K562 (cell line): ENCODE data around the gene ACE. TPM values are rescaled to one million over a fixed set of nuclear protein-coding genes. Genes with fewer than 3 reads are reported as not detected.

Experiments used
- CHCHD3 ChIP-seq: fragments of 250-450 bp; sonication (Bioruptor Pico); IDR thresholded peaks from 2 replicates; pipeline ENCODE4 v2.1.2; 2022; ENCODE audit warnings: mild to moderate bottlenecking
- CREB1 ChIP-seq, 2 experiments: sonication (generic) in 1 of 2; formaldehyde crosslinking in 1 of 2; IDR thresholded peaks; 2 replicates each; pipeline versions ENCODE4 v1.6.1 to v1.8.0; 2012 to 2022; ENCODE audit warnings: inconsistent platforms in 1 of 2, mild to moderate bottlenecking in 1 of 2, missing genetic modification reagents in 1 of 2, moderate library complexity in 1 of 2
- ELF1 ChIP-seq: fragments of 200-800 bp; sonication (Bioruptor generic); IDR thresholded peaks from 2 replicates; pipeline ENCODE4 v1.6.1; 2016; ENCODE audit warnings: missing genetic modification characterization, missing compliant biosample characterization
- IRF2 ChIP-seq: sonication (generic); formaldehyde crosslinking; IDR thresholded peaks from 2 replicates; pipeline ENCODE4 v1.8.1; 2022; ENCODE audit warnings: mild to moderate bottlenecking, missing genetic modification reagents
- KLF13 ChIP-seq: fragments of 450-650 bp; IDR thresholded peaks from 2 replicates; pipeline ENCODE4 v1.6.1; 2016; ENCODE audit warnings: missing genetic modification characterization, low read depth, mild to moderate bottlenecking, missing compliant biosample characterization, moderate library complexity, borderline replicate concordance
- NCOA1 ChIP-seq: fragments of 450-650 bp; IDR thresholded peaks from 2 replicates; pipeline ENCODE4 v1.6.1; 2016; ENCODE audit warnings: low read depth
- PCBP1 ChIP-seq: fragments of 200-400 bp; formaldehyde crosslinking; IDR thresholded peaks from 2 replicates; pipeline ENCODE4 v1.6.1; 2018; ENCODE audit warnings: mild to moderate bottlenecking, low read depth, low read length; ENCODE audit not compliant: poor library complexity, severe bottlenecking
- PRPF4 ChIP-seq: fragments of 200-400 bp; formaldehyde crosslinking; IDR thresholded peaks from one replicate; pipeline ENCODE4 v1.6.1; 2017; ENCODE audit warnings: low read length, low read depth, mild to moderate bottlenecking; ENCODE audit not compliant: insufficient read depth, poor library complexity, severe bottlenecking
- PTRF ChIP-seq: fragments of 450-650 bp; IDR thresholded peaks from 2 replicates; pipeline ENCODE4 v1.6.1; 2016; ENCODE audit warnings: mild to moderate bottlenecking, missing genetic modification characterization, missing compliant biosample characterization
- RBM25 ChIP-seq: fragments of 200-400 bp; formaldehyde crosslinking; IDR thresholded peaks from 2 replicates; pipeline ENCODE4 v1.6.1; 2018; ENCODE audit warnings: low read length, low read depth, moderate library complexity; ENCODE audit not compliant: severe bottlenecking
- SREBF2 ChIP-seq: sonication (generic); formaldehyde crosslinking; IDR thresholded peaks from 2 replicates; pipeline ENCODE4 v1.4.0; 2020; ENCODE audit warnings: mild to moderate bottlenecking, missing genetic modification reagents
- TRIM28 ChIP-seq: fragments of 450-650 bp; IDR thresholded peaks from 2 replicates; pipeline ENCODE4 v1.6.1; 2017
- ZEB2 ChIP-seq: fragments of 450-650 bp; IDR thresholded peaks from 2 replicates; pipeline ENCODE4 v1.6.1; 2016
- ZNF124 ChIP-seq: sonication (generic); formaldehyde crosslinking; IDR thresholded peaks from 2 replicates; pipeline ENCODE4 v1.8.1; 2022; ENCODE audit warnings: missing genetic modification reagents
- ZNF212 ChIP-seq: fragments of 450-650 bp; formaldehyde crosslinking; IDR thresholded peaks from 2 replicates; pipeline ENCODE4 v1.4.0; 2020; ENCODE audit warnings: mild to moderate bottlenecking
- ZNF324 ChIP-seq: fragments of 250-450 bp; sonication (Bioruptor Pico); IDR thresholded peaks from 2 replicates; pipeline ENCODE4 v1.4.0; 2020; ENCODE audit warnings: mild to moderate bottlenecking
- ZNF584 ChIP-seq: fragments of 200-800 bp; sonication (Bioruptor generic); IDR thresholded peaks from 2 replicates; pipeline ENCODE4 v1.6.1; 2016; ENCODE audit warnings: low read depth, mild to moderate bottlenecking, missing genetic modification characterization, missing compliant biosample characterization
- ZNF75A ChIP-seq: fragments of 450-650 bp; formaldehyde crosslinking; IDR thresholded peaks from 2 replicates; pipeline ENCODE4 v1.4.0; 2020; ENCODE audit warnings: mild to moderate bottlenecking
- ZNF79 ChIP-seq: fragments of 250-450 bp; sonication (Bioruptor Pico); IDR thresholded peaks from 2 replicates; pipeline ENCODE4 v1.4.0; 2020; ENCODE audit warnings: low read depth, mild to moderate bottlenecking, moderate library complexity
- ZSCAN32 ChIP-seq: fragments of 450-650 bp; formaldehyde crosslinking; IDR thresholded peaks from 2 replicates; pipeline ENCODE4 v1.4.0; 2020; ENCODE audit warnings: mild to moderate bottlenecking, moderate library complexity
- polyA plus RNA-seq, 8 experiments: library from polyadenylated mRNA; depleted of rRNA in 4 of 8; stranded (reverse) in 5 of 8; unstranded in 3 of 8; fragments of >200 nt; fragmentation: Nextera tagmentation in 2 of 8; fragmentation: Illumina TruSeq in 1 of 8; extraction: Ambion mirVana in 2 of 8; extraction: Trizol in 1 of 8; gene quantifications; 2 replicates each; pipeline versions ENCODE4 v1.2.1 to v1.2.3, GENCODE V29; 2011 to 2014; ENCODE audit warnings: inconsistent platforms in 1 of 8, missing spikeins in 1 of 8
- total RNA-seq, 7 experiments: library from RNA; depleted of rRNA in 6 of 7; stranded (reverse); fragments of >200 nt in 6 of 7; fragmentation: Illumina TruSeq in 2 of 7; extraction: Trizol in 2 of 7; gene quantifications; 2 replicates each; pipeline versions ENCODE4 v1.2.1 to v1.2.3, GENCODE V29; 2011 to 2021; ENCODE audit warnings: low replicate concordance in 1 of 7
- TF ChIP-seq, protein P1 (sequence below): fragments of 250-450 bp; sonication (Bioruptor Pico); IDR thresholded peaks from 2 replicates; pipeline ENCODE4 v1.4.0; 2020; ENCODE audit warnings: mild to moderate bottlenecking
- TF ChIP-seq, protein P2 (sequence below): IDR thresholded peaks from 3 replicates; pipeline ENCODE4 v1.6.1; 2011; ENCODE audit warnings: borderline replicate concordance, mild to moderate bottlenecking, moderate library complexity; ENCODE audit not compliant: insufficient read length; ENCODE audit errors: extremely low read depth
- TF ChIP-seq, protein P3 (sequence below): fragments of 250-450 bp; sonication (Bioruptor Pico); IDR thresholded peaks from 2 replicates; pipeline ENCODE4 v1.5.0; 2020; ENCODE audit warnings: mild to moderate bottlenecking
- TF ChIP-seq, protein P4 (sequence below): fragments of 450-650 bp; IDR thresholded peaks from 2 replicates; pipeline ENCODE4 v1.6.1; 2016; ENCODE audit warnings: missing biosample characterization, missing genetic modification characterization

Gene ACE
- total and polyA plus RNA-seq, 9 of the 15 experiments (the other 6 are each of a cell fraction or from before 2014, with no cell fraction given), result 0.07 to 2.5 (median 0.47) TPM; not detected in 1

DNA sequence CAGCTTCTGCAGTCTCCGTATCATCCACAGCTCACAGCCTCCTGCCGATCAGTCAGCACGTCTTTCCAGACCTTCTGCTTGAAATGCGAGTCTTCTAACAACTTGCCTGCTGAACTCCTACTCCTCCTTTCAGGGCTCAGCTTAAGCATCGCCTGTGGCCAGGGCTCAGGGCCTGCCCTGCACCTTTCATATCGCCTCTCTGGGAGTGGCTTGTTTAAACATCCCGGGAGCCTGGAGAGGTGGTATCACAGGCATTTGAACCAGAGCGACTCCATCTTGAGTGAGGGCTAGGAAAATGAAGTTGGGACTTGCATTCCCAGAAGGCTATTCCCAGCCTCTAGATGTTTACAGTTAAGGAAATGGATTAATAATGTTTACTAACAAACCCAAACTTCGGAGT is 16.8 kb upstream of the ACE start (continued):
- TF ChIP-seq NCOA1 (no peak), IRF2 (CRISPR knock-in tag) (no peak), ZNF324 (peak; percentile 52; the same call in 1 of the 2 replicates), SREBF2 (no peak), KLF13 (tag) (peak; percentile 72; the same call in 1 of the 2 replicates), CREB1 (IDR thresholded peaks at IDR 0.05) (no peak), CREB1 (CRISPR knock-in tag; IDR thresholded peaks at IDR 0.05) (no peak), ZNF212 (CRISPR knock-in tag) (peak; percentile 62; the same call in 1 of the 2 replicates), ZNF124 (CRISPR knock-in tag) (no peak), ZNF75A (peak; percentile 71; the same call in 1 of the 2 replicates), ELF1 (tag) (no peak), PCBP1 (no peak), RBM25 (no peak), ZEB2 (no peak), PRPF4 (no peak), TRIM28 (no peak), PTRF (tag) (peak; percentile 86), ZNF79 (peak; percentile 81), ZSCAN32 (CRISPR knock-in tag) (no peak), ZNF584 (peak; percentile 98), CHCHD3 (CRISPR knock-in tag) (no peak)
- TF ChIP-seq, protein P1, sequence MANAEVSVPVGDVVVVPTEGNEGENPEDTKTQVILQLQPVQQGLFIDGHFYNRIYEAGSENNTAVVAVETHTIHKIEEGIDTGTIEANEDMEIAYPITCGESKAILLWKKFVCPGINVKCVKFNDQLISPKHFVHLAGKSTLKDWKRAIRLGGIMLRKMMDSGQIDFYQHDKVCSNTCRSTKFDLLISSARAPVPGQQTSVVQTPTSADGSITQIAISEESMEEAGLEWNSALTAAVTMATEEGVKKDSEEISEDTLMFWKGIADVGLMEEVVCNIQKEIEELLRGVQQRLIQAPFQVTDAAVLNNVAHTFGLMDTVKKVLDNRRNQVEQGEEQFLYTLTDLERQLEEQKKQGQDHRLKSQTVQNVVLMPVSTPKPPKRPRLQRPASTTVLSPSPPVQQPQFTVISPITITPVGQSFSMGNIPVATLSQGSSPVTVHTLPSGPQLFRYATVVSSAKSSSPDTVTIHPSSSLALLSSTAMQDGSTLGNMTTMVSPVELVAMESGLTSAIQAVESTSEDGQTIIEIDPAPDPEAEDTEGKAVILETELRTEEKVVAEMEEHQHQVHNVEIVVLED (CRISPR knock-in tag), result 0 out of 2 replicates have a peak, but pooled peaks have one; percentile 37
- TF ChIP-seq, protein P2, sequence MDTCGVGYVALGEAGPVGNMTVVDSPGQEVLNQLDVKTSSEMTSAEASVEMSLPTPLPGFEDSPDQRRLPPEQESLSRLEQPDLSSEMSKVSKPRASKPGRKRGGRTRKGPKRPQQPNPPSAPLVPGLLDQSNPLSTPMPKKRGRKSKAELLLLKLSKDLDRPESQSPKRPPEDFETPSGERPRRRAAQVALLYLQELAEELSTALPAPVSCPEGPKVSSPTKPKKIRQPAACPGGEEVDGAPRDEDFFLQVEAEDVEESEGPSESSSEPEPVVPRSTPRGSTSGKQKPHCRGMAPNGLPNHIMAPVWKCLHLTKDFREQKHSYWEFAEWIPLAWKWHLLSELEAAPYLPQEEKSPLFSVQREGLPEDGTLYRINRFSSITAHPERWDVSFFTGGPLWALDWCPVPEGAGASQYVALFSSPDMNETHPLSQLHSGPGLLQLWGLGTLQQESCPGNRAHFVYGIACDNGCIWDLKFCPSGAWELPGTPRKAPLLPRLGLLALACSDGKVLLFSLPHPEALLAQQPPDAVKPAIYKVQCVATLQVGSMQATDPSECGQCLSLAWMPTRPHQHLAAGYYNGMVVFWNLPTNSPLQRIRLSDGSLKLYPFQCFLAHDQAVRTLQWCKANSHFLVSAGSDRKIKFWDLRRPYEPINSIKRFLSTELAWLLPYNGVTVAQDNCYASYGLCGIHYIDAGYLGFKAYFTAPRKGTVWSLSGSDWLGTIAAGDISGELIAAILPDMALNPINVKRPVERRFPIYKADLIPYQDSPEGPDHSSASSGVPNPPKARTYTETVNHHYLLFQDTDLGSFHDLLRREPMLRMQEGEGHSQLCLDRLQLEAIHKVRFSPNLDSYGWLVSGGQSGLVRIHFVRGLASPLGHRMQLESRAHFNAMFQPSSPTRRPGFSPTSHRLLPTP, result no peak
- TF ChIP-seq, protein P3, sequence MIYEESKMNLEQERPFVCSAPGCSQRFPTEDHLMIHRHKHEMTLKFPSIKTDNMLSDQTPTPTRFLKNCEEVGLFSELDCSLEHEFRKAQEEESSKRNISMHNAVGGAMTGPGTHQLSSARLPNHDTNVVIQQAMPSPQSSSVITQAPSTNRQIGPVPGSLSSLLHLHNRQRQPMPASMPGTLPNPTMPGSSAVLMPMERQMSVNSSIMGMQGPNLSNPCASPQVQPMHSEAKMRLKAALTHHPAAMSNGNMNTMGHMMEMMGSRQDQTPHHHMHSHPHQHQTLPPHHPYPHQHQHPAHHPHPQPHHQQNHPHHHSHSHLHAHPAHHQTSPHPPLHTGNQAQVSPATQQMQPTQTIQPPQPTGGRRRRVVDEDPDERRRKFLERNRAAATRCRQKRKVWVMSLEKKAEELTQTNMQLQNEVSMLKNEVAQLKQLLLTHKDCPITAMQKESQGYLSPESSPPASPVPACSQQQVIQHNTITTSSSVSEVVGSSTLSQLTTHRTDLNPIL (CRISPR knock-in tag), result no peak
- TF ChIP-seq, protein P4, sequence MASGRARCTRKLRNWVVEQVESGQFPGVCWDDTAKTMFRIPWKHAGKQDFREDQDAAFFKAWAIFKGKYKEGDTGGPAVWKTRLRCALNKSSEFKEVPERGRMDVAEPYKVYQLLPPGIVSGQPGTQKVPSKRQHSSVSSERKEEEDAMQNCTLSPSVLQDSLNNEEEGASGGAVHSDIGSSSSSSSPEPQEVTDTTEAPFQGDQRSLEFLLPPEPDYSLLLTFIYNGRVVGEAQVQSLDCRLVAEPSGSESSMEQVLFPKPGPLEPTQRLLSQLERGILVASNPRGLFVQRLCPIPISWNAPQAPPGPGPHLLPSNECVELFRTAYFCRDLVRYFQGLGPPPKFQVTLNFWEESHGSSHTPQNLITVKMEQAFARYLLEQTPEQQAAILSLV, result peak; percentile 86
